Measurements from ENCODE around the gene SLC41A2.
"Not testable (repeated sequence)": the region's sequence is repeated elsewhere in the genome, so short reads cannot be mapped to it uniquely, and the experiment has no call there.

SLC41A2 gene

GRCh38 chr12:104986022-104986941, 28.2 kb upstream of the SLC41A2 start, which contains the start of gene NOPCHAP1:
Gene NOPCHAP1, plus strand, starts transcription at chr12:104986316. Its CDS starts 37 bp downstream, at chr12:104986353.
- peak; percentile 100 for ATAC-seq
- no peak for TF ChIP-seq SNAI2 (CRISPR knock-in tag; IDR thresholded peaks at IDR 0.05)
- TF ChIP-seq ZNF8 (CRISPR knock-in tag; IDR thresholded peaks at IDR 0.05), result no peak
- no peak for TF ChIP-seq CREB5 (CRISPR knock-in tag; IDR thresholded peaks at IDR 0.05; ENCODE audit: low read depth)
- no peak for TF ChIP-seq ZFP3 (CRISPR knock-in tag; IDR thresholded peaks at IDR 0.05)
- no peak for TF ChIP-seq BACH2 (CRISPR knock-in tag; IDR thresholded peaks at IDR 0.05; ENCODE audit: borderline replicate concordance)
- no peak for TF ChIP-seq ZFP30 (CRISPR knock-in tag; IDR thresholded peaks at IDR 0.05)
- no peak for TF ChIP-seq ISL1 (CRISPR knock-in tag; IDR thresholded peaks at IDR 0.05)
- no peak for TF ChIP-seq TCF4 (CRISPR knock-in tag; IDR thresholded peaks at IDR 0.05; ENCODE audit: borderline replicate concordance)
- TF ChIP-seq CSRNP3 (CRISPR knock-in tag; IDR thresholded peaks at IDR 0.05), result no peak
- no peak for TF ChIP-seq PPARA (CRISPR knock-in tag; IDR thresholded peaks at IDR 0.05; ENCODE audit: borderline replicate concordance)
- no peak for TF ChIP-seq POU6F1 (CRISPR knock-in tag; IDR thresholded peaks at IDR 0.05; ENCODE audit: borderline replicate concordance, low read depth)
- TF ChIP-seq ARNTL (CRISPR knock-in tag; IDR thresholded peaks at IDR 0.05; ENCODE audit: borderline replicate concordance, low read depth), result no peak
- TF ChIP-seq GLIS3 (CRISPR knock-in tag; IDR thresholded peaks at IDR 0.05), result no peak
- TF ChIP-seq OSR1 (CRISPR knock-in tag; IDR thresholded peaks at IDR 0.05), result no peak
- no peak for TF ChIP-seq ZC3H10 (CRISPR knock-in tag; IDR thresholded peaks at IDR 0.05)
- no peak for TF ChIP-seq CSDC2 (CRISPR knock-in tag; IDR thresholded peaks at IDR 0.05)

GRCh38 chr12:104985206-104985605, 27.1 kb upstream of the SLC41A2 start:
- ATAC-seq, result no peak
- TF ChIP-seq ZNF8 (CRISPR knock-in tag; IDR thresholded peaks at IDR 0.05), result peak; percentile 59; the same call in 1 of the 2 replicates
- TF ChIP-seq CREB5 (CRISPR knock-in tag; IDR thresholded peaks at IDR 0.05; ENCODE audit: low read depth), result no peak

DNA sequence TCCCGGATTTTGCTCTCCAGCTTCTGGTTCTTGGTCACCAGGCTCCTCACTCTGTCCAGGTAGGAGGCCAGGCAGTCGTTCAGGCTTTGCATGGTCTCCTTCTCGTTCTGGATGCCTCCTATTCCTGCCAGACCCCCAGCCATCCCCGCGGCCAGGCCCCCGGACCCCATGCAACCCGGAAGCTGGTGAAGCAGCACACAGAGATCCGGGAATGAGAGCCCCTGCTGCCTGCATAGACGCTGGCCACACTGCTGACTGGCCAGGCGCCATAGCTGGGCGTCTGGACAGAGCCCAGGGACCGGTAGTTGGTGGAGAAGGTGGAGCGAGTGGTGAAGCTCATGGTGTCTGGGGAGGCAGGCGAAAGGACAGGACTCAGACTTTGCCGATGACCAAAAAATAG, 19.6 kb upstream of the SLC41A2 start:
- not testable (repeated sequence) for ATAC-seq

DNA sequence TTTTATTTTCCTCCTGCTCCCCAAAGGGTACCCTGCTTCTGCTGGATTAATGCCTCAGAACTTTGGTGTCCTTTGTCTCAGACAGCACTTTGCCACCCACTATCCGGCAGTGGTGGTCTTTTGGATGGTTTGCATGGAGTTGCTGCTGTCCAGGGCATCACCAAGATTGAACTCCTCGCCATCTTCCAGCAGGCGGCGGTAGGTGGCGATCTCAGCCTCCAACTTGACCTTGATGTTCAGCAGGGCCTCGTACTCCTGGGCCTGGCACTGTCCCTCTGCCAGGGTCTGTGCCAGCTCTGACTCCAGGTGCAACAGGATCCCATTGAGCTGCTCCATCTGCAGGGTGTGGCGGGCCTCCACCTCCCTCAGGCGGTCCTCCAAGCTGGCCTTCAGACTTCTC, 18.6 kb upstream of the SLC41A2 start:
- TF ChIP-seq TCF4 (CRISPR knock-in tag; IDR thresholded peaks at IDR 0.05; ENCODE audit: borderline replicate concordance), result no peak
- TF ChIP-seq, protein P1, sequence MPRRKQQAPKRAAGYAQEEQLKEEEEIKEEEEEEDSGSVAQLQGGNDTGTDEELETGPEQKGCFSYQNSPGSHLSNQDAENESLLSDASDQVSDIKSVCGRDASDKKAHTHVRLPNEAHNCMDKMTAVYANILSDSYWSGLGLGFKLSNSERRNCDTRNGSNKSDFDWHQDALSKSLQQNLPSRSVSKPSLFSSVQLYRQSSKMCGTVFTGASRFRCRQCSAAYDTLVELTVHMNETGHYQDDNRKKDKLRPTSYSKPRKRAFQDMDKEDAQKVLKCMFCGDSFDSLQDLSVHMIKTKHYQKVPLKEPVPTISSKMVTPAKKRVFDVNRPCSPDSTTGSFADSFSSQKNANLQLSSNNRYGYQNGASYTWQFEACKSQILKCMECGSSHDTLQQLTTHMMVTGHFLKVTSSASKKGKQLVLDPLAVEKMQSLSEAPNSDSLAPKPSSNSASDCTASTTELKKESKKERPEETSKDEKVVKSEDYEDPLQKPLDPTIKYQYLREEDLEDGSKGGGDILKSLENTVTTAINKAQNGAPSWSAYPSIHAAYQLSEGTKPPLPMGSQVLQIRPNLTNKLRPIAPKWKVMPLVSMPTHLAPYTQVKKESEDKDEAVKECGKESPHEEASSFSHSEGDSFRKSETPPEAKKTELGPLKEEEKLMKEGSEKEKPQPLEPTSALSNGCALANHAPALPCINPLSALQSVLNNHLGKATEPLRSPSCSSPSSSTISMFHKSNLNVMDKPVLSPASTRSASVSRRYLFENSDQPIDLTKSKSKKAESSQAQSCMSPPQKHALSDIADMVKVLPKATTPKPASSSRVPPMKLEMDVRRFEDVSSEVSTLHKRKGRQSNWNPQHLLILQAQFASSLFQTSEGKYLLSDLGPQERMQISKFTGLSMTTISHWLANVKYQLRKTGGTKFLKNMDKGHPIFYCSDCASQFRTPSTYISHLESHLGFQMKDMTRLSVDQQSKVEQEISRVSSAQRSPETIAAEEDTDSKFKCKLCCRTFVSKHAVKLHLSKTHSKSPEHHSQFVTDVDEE (CRISPR knock-in tag; IDR thresholded peaks at IDR 0.05), result no peak
- no peak for TF ChIP-seq CSDC2 (CRISPR knock-in tag; IDR thresholded peaks at IDR 0.05)
- TF ChIP-seq ZC3H10 (CRISPR knock-in tag; IDR thresholded peaks at IDR 0.05), result no peak
- no peak for TF ChIP-seq CSRNP3 (CRISPR knock-in tag; IDR thresholded peaks at IDR 0.05)
- TF ChIP-seq PATZ1 (CRISPR knock-in tag; IDR thresholded peaks at IDR 0.05; ENCODE audit: borderline replicate concordance), result no peak
- TF ChIP-seq GLIS3 (CRISPR knock-in tag; IDR thresholded peaks at IDR 0.05), result no peak
- no peak for TF ChIP-seq ESRRG (CRISPR knock-in tag; IDR thresholded peaks at IDR 0.05)
- TF ChIP-seq ZFP30 (CRISPR knock-in tag; IDR thresholded peaks at IDR 0.05), result no peak
- ATAC-seq, result no peak

All from SK-N-SH treated with all-trans-retinoic acid at 6 μM for 48 hours (cell line).